Measurements from ENCODE around the gene ZBTB7B. TPM values are rescaled to one million over a fixed set of nuclear protein-coding genes. Genes with fewer than 3 reads are reported as not detected.

Gene ZBTB7B
- total RNA-seq, 1 donor from 2014 or later: 16.2 TPM

DNA sequence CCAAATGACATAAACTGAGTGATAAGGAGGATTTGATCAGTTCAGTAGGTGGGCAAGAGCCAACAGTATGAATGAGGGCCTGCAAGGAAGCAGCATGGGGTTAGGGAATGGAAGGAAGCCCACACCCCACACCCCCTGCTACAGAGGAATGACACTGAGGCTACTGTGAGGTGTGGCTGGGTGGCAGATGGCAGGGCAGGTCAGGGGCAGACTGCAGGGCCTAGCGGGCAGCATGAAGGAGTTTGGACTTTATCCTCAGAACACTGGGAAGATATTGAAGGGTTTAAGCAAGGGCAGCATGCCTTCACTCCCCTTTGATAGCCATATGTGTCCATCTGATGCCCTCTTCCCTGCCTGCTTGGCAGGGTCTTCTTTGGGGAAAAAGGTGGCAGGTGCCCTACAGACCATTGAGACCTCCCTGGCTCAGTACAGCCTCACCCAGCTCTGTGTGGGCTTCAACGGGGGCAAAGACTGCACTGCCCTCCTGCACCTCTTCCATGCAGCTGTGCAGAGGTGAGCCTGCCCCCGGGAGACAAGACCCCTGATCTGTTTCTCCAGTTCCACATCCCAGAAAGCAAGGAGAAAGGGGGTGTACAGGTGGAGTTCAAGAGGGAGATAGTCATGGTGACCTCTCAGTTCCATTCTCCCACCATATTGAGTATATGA, 13.3 kb upstream of the ZBTB7B start:
- no peak for DNase-seq

DNA sequence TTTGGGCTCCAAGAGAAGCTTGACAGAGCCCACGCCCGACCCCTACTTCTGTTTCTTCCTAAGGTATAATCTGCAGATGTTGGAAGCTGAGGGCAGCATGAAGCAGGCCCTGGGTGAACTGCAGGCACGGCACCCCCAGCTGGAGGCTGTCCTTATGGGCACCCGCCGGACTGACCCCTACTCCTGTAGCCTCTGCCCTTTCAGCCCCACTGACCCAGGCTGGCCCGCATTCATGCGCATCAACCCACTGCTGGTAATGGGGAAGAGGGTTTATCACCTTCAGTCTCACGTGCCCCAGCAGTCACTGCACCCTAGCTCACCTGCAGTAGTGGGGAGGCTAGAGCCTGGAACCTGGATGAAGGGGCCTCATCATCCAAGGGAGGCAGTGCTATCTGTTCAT, 12.3 kb upstream of the ZBTB7B start:
- DNase-seq: no peak

DNA sequence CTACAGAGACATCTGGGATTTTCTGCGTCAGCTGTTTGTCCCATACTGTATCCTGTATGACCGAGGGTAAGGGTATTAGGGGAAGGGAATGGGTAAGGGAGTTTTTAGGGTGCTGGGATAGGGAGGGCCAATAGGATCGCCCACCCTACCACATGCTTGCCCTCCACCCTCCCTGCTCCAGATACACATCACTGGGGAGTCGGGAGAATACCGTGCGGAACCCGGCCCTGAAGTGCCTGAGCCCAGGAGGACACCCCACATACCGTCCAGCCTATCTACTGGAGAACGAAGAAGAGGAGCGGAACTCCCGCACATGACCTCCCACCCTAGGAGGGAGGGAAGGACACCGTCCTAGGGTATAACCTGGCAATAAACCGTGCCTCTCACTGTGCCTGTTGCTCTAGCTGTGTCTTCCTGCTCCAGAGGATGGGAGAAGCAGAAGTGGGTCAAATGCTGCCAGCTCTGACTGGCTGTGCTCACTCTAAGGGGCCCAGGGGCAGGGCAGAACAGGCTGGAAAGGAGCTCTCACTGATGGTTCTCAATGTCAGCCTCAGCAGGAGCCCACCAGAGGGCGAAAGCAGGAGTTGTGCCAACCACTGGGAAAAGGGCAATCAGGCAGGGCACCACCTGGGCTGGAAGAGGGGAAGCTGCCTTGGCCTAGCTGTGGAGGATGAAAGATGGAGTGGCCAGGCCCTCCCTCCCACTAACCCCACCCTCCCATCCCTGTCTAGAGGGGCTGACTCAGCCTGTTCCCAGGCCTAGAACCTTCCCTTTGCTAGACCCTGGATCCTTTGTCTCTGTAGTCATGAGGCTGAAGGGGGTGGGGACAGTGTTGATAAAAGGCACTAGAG, 9.7 kb upstream of the ZBTB7B start:
- peak; percentile 37 for DNase-seq

DNA sequence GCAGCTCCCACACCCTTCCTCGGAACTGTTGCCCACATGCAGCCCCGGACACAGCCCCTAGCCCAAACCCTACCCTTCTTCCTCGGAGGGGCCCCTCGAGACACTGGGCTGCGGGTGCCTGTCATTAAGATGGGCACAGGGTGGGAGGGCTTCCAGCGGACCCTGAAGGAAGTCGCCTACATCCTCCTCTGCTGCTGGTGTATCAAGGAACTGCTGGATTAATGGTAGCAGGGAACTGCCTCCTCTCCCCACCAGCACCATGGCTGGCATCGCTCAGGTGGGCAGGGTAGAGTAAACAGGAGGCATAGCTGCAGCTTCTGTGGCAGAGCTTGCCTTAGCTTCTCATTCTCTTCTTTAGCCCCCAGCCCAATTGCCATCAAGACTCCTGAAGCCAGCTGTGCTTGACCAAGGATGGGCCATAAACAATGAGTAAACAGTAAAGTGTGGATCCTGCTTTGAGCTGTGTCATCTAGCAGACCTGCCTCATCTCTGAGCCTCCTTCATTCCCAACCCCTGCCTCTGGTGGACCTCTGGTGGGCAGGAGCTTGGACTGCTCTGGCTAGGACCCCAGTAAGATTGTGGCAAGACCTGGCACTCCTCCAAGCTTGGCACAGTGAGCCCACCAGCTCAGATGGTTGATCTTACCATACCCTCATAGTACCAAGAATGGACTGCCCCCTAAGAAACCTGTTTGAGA, 8.9 kb upstream of the ZBTB7B start, which contains the start of gene LENEP:
Gene LENEP (plus strand): TSS at position 15 of the 697 bp plus-strand sequence. CDS start 22 bp downstream, at position 37.
- DNase-seq: no peak

DNA sequence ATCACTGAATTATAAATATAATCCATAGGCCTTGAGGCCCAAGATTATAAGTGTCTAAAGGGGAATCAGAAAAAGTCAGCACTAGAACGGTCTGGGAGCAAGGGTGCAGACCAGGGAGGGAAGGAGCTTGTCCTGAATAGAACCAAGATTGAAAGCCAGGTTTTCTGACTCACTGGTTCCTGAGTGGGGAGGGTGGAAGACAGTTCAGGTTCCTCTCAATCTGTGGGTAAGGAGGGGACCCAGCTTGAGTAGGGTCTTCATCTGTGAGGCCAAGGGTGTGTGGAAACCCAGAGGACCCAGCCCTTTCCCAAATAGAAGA, 8.4 kb upstream of the ZBTB7B start:
- no peak for DNase-seq

DNA sequence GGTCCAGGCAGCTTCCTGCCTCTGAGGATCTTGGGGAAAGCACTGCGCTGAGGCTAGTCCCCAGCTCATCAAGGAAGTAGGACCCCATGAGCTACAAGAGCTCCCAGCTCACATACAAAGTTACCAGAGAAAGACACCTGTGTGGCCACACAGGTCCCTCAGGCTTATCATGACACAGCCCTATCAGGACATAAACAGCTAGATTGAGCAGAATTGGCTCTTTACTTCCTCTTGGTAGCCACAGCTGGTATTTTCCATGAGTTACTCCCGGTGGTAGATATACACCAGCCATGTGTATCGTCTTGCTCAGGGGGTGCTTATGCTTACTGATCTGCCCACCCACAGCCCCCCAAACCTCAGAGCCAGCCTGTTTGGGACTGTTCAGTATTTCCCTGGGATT, 8.0 kb upstream of the ZBTB7B start:
- no peak for DNase-seq

DNA sequence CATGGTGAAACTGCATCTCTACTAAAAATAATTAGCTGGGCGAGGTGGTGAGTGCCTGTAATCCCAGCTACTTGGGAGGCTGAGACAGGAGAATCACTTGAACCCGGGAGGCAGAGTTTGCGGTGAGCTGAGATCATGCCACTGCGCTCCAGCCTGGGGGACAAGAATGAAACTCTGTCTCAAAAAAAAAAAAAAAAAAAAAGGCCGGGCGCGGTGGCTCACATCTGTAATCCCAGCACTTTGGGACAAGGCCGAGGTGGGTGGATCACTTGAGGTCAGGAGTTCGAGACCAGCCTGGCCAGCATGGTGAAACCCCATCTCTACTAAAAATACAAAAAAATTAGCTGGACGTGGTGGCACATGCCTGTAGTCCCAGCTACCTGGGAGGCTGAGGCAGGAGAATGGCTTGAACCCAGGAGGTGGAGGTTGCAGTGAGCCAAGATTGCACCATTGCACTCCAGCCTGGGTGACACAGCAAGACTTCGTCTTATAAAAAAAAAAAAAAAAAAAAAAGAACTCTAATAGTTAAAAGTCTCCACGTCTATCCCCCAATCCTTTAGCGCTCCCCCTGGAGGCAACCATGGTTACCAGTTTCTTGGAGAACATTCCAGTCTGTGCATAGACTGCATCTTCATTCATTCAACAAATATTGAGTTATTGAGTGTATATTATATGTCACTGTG, 7.2 kb upstream of the ZBTB7B start:
- DNase-seq: peak; percentile 90

DNA sequence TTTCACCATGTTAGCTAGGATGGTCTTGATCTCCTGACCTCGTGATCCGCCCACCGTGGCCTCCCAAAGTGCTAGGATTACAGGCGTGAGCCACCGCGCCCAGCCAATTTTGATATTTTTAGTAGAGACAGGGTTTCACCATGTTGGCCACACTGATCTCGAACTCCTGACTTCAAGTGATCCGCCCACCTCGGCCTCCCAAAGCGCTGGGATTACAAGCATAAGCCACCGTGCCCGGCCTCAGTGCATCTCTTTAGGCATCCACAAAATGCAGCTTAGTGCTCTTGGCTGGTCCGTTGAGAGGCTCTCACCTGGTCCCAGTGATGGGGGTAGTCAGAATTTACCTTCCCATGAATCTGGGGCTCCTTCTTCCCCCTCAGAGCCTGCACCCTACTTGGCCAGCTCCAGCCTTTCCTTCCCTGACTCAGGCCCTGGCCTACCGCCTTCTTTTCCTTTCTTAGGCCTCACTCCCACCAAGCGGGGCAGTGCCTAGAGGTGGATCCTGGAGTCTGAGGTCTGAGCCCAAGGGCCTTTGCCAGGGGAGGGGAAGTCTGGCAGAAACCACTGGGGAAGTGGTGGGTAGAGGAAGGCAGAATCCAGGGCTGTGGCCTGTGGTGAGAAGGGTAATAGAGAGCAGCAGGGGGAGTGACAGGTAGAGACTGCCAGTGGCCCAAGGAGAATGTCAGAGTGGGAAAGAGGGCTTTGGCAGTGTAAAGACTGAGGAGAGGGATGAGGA, 5.5 kb upstream of the ZBTB7B start:
- no peak for DNase-seq

DNA sequence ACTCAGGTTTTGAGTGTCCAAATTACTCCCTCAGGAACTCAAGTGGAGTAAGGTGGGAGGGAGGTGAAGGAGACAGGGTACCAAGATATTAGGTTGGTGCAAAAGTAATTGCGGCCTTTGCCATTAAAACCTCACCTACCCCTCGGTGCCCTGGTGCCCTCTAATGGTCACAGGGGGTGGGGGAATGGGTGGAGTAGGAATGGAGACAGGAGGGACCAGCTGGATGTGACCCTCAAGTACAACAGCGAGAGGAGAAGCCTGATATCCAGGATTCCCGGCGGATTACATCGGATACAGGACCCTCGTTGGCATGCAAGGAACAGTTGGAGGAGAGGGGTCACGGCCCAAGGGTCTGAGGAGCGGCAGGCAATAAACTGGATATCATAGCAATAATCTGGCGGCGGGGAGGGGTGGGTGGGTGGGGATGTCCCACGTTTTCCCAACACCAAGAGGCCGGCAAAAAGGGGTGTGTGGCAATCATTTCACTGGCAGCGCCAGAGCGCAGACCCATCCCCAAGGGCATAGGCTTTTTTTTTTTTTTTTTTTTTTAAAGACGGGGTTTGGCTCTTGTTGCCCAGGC, 4.3 kb upstream of the ZBTB7B start:
- no peak for DNase-seq

DNA sequence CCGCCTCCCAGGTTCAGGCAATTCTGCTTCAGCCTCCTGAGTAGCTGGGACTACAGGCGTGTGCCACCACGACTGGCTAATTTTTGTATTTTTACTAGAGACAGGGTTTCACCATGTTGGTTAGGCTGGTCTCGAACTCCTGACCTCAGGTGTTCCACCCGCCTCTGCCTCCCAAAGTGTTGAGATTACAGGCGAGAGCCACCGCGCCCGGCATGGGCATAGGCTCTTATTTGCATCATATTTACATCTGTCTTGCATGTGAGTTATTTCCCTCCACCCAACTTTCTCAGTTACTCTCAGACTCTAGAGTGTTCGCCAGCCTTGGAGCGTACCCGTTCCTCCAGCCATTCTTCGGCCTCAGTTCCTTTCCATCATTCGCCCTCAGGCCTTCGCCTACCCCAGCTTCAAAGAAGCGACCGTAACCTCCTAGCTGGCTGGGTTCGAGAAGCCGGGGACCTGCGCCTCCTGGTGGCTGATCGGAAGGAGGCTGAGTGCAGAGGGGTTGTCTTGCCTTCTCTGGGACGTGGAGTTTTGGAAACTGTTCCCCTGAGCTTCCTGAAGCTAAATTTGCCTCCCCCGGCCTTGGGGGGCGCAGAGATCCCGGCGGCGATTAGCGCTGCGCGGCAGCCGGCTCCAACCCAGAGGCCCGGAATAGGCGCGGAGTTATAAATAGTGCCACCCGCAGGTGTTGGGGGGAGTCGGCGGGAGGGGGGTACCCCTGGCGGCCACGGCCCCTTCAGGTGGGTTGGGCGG, 3.6 kb upstream of the ZBTB7B start:
- DNase-seq: peak; percentile 78

DNA sequence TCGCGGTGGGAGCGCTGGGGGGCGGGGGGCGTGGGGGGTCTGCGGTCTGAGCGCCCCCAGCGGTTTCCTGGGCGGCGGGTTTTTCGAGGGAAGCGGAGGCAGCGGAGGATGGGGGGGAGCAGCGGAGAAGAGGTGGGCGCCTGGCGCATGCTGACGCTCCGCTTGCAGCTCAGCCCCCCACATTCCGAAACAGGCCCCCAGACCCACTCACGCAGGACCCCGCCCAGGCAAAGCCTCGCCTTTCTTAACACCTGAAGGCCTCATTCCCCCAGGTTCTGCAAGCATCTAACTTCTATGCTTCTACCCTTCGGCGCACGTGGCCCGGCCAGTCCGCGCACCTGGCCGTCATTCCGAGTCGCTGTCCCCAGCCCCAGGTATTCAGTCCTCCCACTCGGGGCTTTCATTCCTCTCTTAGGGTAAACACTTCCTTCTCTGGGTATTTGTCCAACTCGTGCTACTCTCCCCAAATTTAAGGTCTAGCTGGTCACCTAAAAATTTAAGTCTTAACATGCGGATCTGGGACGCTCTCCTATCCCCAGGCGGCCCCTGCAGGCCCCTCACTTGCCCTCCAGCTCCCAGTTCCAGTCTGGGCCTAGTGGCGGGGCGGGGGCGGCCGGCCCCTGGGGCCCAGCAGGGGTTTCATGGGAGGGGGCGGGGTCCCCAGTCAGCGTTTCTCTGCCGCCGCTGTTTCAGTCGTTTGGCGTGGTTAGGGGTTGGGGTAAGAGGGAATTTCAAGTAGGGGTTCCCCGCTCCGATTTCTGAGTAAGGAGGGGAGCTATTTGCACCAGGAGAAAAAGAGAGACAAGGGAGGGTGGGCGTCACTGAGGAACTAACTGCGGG, 2.8 kb upstream of the ZBTB7B start:
- DNase-seq: no peak

DNA sequence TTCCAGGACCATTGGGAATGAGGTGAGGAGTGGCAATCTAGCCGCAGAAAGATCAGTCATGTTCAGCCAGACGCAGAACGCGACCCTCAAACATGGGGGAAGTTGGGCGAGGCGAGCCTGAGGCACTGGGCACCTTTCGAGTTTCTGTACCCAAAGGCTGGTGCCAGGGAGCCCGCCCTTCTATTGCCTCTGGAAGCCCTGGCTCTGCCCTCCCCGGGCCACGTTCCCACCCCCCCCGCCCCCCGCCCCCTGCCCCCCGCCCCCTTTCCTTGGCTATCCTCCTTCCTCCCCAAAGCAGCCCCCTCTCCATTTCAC, 2.2 kb upstream of the ZBTB7B start:
- peak; percentile 26 for DNase-seq

DNA sequence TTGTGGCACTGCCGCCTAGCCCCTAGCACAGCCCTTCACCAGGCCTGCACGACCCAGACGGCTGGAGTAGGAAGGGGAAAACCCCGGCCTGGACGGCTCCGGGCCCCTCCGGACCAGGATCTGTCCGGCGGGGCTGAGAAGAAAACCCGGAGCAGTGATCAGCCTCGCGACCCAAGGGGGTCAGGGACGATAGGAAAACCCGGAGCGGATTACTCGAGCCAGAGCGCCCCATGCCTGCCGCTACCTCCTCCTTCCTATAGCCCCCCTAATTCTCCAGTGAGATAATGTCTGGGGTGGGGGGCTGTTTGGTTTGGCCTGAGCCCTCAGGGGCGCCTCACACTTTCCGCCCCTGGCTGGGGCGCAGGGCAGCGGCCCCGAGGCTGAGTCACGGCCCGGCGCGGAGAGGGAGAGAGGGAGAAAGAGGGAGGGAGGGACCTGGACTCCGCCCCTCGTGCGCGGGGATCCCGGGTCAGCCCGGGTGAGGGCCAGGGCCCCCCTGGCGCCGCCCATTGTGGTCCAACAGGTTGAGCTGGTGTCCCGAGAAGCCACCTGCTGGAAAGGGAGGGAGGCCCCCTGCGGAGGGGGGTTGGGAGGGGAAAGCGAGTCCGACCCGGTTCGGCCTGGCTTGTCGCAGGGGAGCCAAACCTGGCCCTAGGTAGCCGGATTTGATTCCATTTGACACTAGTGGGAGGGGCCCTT, 1.7 kb upstream of the ZBTB7B start:
- peak; percentile 88 for DNase-seq

DNA sequence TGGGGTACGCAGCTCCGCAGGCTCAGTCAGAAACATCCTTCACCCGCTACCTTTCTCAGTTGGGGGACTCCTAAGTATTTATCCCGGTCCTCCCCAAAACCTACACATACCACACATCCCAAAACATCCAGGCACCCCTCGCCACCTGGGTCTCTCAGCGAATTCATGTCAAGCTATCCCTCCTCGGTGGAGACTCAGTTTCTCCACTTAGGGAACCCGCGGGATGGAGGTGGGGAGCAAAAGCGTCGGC, 1.3 kb upstream of the ZBTB7B start:
- DNase-seq: no peak

DNA sequence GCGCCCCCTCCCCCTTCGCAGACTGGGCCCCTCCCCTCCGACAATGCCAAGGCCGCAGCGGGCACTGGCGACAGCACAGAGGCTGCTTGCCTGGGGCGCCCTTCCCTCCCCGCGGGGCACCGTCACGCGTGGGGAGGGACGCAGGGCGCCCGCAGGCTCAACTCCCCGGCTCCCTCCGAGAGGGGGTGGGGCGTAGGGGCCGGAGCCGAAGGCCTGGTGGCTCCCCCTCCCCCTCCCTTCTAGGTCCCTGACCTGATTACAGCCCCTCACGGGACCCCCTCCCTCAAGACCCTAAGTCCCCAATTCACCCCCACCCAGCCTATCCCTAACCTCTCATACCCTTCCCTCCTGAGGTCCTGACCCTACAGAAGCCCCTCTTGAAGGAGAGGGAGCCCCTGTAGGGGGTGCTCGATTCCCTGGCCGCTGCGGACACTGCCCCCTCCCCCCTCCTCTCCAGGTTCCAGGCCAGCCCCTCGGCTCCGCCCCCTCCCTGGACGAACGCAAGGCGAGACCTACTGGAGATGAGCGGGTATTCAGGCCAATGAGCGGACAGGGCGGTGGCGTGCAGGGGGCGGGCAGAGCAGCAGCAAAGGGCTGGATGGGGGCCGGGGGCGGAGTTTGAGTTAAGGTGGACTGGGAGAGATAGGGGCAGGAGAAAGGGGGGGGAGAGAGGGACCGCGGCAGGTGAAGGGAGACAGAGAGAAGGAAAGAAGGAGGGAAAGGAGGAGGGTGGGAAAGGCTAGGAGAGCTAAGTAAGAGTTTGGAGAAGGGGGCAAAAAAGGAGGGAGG, 733 bp upstream of the ZBTB7B start:
- DNase-seq: peak; percentile 100

DNA sequence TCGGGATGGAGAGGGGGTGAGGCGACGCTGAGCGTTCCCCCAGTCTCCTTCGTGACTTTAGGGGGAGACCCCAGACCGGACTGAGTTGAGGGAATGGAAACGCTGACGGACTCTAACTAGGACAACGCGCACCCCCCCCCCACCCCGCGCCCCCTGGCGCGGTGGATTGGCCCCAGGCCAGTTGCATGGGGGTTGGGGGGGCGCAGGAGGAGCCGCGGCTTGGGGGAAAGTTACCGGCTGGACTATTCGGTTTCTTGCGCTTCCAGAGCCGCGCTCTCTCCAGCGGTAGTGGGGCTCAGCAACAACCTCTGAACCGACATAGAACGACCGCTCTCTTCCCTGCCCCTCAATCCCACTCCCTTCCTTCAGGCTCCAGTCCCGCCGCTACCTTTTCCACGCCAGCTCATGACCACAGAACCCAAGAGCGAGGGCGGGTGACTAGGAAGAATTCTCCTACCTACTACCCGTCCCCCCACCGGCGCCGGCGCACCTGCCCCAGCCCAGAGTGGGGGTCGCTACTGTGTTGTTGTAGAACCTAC, 694 bp downstream of the ZBTB7B start:
- DNase-seq: peak; percentile 39

DNA sequence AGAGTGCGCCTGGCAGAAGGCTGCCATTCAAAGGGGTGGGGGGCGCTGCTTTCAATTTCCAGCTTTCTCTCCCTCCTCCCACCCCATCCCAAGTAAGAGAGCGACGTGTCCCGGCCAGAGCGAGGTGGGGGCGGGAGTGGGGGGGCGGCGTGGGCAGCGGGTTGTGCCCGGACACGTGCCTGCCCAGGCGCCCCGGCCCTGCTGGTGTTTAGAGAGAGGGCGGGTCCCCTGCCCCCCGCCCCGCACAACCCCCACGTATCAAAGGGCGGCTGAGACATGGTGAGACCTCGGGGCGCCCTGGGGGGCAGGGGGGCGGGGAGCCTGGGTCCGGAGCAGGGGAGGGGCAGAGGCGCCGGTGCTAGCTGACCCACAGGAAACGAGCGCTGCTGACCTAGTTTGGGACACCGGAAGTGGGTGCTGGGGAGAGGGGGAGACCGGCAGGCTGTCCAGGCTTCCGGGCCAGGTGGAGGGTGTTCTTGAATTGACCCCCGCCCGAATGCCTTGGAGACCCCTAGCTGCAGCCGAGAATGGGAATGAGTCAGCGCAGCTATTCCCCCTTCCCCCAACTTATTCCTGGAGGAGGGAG, 1.3 kb downstream of the ZBTB7B start:
- DNase-seq: peak; percentile 39

DNA sequence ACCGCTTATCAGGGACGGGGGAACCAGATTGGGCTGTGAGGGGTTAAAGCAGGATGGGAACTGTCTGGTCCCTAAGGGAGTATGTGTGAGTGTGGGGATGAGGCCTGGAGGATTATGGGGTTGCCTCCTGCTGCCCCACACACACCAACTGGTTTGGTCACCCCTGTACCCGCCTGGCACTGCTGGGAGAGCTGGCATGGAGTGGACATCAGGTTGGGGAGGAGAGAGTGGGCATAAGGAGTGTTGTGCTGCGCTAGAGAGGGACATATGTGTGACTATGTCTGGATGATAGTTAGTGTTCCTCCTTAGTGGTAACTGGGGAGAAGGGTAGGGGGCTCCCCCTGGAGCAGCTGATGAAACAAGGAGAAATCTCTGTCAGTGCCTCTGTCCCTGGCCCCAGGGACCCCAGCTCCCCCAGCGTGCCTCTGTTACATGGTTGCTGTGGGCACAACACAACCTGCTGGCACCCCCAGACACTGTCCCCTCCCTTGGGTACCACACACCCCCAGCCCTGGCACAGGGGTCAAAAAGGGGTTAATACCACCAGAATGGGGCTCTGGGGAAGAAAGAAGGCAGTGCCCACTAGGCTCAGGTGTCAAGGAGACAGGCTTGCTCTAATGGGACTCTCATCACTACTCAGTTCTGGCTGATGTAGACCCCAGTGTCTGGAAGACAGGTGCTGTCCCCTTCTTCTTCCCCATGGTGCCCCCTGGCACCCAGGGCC, 1.9 kb downstream of the ZBTB7B start:
- DNase-seq: no peak

Data from dermis blood vessel endothelial cell (primary cell).